GM21367 (cell line): ENCODE measurements around the gene ARHGDIA.

ENCODE experiments used
- ATAC-seq: cut with Tn5 transposase; IDR thresholded peaks from one replicate; pipeline ENCODE4 v1.9.1; 2021; ENCODE audit not compliant: unreplicated experiment

ARHGDIA gene

DNA sequence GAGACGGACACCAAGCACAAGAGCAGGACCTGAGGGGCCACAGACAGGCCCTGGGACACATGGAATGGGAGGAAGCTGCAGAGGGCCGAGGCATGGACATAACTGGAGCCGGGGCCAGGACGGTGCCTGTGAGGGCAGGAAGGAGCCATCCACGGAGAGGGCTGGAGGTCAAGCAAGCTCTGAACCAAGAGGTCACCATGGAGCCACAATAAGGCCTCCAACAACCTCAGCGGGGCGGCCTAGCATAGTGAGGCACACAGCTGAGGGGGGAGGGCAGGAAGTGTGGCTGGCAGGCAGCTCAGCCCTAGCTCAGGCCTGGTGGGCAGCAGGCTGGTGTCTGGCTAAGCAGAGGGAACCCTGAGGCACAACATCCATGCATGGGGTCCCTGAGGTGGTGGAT lies 42.5 kb downstream of the ARHGDIA start:
- ATAC-seq: no peak

DNA sequence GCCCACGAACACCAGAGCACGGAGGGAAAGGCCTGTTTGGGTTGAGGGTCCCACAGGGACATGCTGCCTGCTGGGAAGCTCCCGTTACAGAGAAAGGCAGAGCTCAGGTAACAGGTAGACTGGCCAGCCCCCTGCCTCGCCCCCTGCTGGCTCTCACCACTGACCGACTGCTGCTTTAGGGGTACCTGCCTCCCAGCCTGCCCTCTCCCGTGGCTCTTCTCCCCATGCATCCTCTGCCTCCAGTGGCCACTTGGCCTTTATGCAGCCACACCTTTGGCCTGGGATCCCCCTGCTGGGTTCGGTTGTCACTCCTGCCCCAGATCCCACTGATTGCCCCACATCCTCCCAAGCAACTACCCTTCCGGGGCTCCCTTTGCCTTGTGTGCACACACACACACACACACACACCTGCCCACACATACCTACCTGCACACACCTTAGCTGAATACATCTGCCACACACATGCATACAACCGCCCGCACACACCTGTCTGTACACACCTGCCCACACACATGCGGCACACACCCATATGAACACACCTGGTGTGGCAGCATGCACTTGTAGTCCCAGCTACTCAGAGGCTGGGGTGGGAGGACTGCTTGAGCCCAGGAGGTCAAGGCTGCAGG lies 45.2 kb downstream of the ARHGDIA start:
- no peak for ATAC-seq

DNA sequence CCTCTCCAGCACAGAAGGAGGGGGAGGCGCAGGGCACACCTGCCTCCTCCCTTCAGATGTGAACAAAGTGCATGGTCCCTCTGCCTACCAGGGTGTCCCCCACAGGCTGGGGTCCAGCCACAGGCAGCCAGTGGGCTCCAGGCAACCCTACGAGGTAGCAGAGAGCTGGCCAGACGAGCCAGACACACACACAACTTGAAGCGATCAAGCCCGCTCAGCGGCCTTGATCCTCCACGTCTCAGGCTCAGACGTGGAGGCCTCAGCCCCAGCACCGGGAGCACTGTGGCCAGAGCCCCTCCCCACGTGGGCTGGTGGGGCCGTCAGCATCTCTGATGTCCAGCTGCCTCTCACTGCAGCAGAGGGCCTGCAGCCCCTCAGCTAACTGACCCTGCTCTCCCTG lies 46.5 kb downstream of the ARHGDIA start:
- ATAC-seq: no peak

DNA sequence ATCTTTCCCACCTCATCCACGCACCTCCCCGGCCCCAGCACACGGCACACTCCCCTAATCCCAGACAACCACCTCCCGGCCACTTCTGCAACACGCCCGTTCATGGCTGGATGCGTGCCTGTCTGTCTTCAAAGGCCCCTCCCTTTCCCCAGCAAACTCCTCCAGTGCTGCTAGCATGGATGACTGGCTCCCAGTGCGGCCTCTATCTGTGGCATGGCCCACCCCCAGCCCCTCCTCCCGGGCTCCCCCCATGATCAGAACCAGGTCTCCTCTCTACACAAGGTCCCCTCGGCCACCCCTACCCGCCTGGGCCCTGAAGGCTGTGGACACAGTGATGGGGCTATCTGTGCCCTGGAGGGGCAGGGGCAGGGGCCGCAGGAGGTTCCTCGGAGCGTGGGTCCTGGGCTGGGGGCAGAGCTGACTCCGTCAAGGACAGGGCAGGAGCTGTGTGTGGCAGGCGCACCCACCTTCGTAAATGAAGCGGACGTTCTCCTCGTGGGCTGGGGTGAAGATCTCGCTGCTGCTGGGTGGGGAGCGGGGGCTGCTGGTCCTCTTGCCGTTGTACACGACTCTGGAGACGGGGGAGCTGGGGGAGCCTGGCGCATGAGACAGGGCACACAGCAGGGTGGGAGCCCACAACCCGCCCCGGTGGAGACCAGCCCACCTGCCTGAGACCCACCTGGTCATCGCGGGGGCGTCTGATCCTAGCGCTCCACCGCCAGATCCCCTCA lies 47.2 kb downstream of the ARHGDIA start:
- ATAC-seq: no peak

DNA sequence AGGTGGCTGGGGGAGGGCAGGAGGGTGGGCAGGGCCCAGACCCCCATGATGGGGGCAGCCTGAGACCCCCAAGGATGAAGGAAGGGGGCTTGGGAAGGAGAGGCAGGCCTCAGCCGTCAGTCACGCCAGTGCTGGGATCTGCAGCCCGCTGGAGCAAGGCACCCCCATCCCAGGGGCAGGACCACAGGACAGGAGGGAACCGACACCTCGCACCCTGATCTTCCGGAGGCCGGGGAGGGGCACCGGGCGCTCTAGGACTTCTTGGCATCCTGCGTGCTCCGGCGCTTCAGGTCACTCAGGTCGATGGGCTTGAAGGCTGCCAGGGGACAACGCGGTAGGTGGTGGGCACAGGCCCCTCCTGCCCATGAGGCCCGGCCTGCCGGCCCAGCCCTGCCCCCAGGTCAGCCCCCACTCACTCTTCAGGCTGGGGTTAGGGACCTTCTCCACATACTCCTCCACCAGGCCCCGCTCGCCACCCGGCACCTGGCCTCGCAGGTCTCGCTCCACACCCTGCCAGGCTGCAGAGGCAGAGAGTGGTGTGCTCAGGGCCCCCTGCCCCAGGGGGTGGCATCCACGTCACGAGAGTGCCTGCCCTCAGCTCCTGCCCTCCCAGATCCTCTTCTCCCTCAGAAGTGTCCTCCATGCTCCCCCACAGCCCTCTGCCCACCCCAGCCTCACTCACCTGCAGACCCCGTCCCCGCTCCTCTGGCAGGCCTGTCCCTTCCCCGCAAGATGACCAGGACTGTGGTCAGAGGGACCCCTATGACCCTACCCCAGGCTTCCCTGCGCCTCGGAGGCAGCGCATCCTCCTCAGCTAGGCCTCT lies 47.9 kb downstream of the ARHGDIA start:
- no peak for ATAC-seq

DNA sequence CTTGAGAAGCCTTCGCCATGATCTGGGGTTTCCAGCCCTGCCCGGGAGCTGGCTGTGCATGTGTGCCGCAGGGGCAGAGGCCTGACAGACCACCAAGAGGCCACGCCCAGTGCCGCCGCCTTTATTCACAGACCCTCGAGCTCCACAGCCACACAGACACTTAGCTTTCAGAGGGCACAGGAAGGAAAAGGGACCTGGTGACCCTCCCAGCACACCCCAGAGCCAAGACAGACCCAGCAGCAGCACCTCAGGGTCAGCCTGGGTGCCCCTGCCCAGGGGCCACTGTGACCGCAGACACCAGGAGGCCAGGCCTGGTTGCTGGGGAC lies 48.9 kb downstream of the ARHGDIA start:
- no peak for ATAC-seq

DNA sequence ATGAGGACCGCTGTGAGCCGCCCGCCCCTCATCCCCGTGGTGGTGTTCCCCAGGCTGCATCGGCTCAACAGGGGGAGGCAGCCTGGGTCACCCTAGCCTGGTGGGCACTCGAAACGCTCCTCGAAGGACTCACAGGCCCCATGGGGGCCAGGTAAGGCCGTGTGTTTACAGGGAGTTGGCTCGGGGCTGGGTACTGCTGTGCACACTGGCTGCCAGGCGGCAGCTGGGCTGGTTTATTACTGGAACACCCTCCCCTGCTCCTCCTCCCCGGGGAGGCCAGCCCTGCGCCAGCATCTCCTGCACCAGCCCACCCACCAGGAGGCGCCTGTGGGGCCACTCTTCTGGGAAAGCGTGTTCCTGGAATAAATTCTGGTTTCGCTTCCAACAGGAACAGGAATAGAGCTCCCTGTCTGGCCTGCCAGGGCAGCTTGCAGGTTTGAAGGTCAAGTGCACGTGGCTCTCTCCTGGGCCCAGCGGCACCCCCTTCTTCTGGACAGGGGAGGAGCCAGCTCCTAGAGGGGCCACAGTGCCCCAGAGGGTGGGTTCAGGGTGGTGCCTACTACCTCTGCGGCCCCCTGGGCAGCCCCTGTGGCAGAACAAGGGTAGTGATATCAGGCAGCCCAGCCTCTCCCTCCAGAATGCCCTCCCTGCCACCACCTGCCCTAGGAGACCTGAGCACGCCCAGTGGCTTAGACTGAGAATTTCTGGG lies 49.4 kb downstream of the ARHGDIA start:
- no peak for ATAC-seq

DNA sequence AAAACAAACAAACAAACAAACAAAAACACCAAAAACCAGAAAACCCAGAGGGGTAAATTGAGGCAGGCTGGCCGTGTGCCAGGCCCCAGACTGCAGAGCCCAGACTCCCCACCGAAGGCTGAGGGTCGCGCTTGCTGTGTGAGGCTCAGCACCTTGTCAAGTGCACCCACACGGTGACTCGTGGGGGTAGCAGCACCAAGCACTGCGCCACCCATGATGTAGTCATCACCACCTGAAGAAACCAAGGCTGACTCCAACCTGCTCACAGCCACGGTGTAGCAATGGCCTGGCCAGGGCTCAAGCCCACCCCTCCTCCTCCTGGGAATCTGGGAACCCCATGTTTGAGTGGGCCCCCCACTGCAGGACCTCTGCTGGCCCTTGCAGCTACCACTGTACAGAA lies 50.0 kb downstream of the ARHGDIA start:
- ATAC-seq: no peak

DNA sequence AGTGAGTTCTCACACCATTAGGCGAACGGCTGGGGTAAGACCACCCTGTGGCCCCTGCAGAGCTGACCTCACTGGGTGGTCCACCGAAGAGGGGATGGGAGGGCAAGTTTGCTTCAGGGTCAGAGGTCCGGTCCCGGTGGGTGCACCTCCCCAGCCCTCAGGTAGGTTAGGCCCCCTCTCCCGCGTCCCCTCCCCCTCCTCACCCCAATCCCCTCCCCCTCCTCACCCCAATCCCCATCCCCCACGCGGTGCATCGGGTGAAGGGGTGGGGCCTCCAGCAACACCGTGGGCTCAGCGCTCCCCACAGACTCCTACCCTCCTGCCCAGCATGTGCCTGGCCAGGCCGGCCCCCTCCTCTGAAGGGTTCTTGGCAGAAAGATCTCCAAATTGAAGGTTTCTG lies 51.4 kb downstream of the ARHGDIA start:
- ATAC-seq: no peak

DNA sequence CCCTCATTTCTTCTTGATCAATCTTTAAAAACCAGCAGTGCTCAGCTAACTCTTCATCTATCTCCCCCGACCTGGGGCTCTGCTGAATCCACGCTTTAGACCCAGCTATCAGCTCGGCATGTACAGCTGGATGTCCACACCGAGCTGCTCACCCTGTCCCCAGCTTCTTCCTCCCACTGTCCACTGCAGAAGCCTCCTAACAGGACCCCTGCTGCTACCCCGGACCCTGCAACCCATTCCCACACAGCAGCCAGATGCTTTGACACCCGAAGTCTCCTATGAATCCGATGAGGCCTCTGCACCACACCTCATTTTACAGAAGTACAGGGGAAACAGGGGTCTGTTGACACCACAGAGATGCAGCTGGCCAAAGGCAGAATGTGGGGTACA lies 53.4 kb downstream of the ARHGDIA start:
- ATAC-seq: no peak
